T47D (cell line): ENCODE measurements around the gene MAT2A.

Experiments
- DNase-seq, 2 experiments: peaks; one replicate each; pipeline versions ENCODE4 v3.0.0 to v3.0.0-alpha.2; 2011 to 2012; ENCODE audit warnings: low read depth in 1 of 2, low spot score in 1 of 2
- JUND ChIP-seq: IDR thresholded peaks from 2 replicates; pipeline ENCODE4 v1.6.1; 2012; ENCODE audit warnings: low read depth
- in situ Hi-C: cut with HindIII; loops from 2 replicates; pipeline ENCODE4 v1.10.0; 2016; ENCODE audit warnings: low sequenced_read_pairs, low pct_unique_long_range_greater_than_20kb

Gene MAT2A

GRCh38 chr2:85538507-85539360 lies at the start of gene MAT2A:
Gene MAT2A, plus strand, starts transcription at chr2:85539168. Its CDS starts 120 bp downstream, at chr2:85539288.
- no peak for TF ChIP-seq JUND
- in situ Hi-C loops: no loop called here
- DNase-seq: peak; percentile 56 to 89

- peak in 1 of 2 experiments; percentile 55 for DNase-seq
- in situ Hi-C loops: no loop called here
- TF ChIP-seq JUND: no peak
Measured at GRCh38 chr2:85490861-85491755, 47.9 kb upstream of the MAT2A start.

GRCh38 chr2:85496436-85496835 lies 42.5 kb upstream of the MAT2A start:
- no peak for TF ChIP-seq JUND
- DNase-seq: no peak
- in situ Hi-C loops: no loop called here

- no peak for TF ChIP-seq JUND
- in situ Hi-C loops: no loop called here
- no peak for DNase-seq
Measured at GRCh38 chr2:85497944-85498630, 40.9 kb upstream of the MAT2A start.

GRCh38 chr2:85501248-85501647 lies 37.7 kb upstream of the MAT2A start:
- DNase-seq: peak in 1 of 2 experiments; percentile 31
- no peak for TF ChIP-seq JUND
- in situ Hi-C loops: no loop called here

GRCh38 chr2:85502720-85503119 lies 36.2 kb upstream of the MAT2A start:
- no peak for TF ChIP-seq JUND
- in situ Hi-C loops: no loop called here
- DNase-seq: no peak

- TF ChIP-seq JUND: no peak
- DNase-seq: no peak
- in situ Hi-C loops: no loop called here
Measured at GRCh38 chr2:85503168-85503850, 35.7 kb upstream of the MAT2A start.

GRCh38 chr2:85503851-85504777 lies 34.9 kb upstream of the MAT2A start:
- in situ Hi-C loops: no loop called here
- DNase-seq: no peak
- TF ChIP-seq JUND: no peak

GRCh38 chr2:85504778-85505261 lies 34.1 kb upstream of the MAT2A start:
- in situ Hi-C loops: no loop called here
- DNase-seq: peak in 1 of 2 experiments; percentile 19

GRCh38 chr2:85505551-85506238 lies 33.3 kb upstream of the MAT2A start:
- in situ Hi-C loops: no loop called here
- TF ChIP-seq JUND: no peak
- no peak for DNase-seq

More at GRCh38 chr2:85504778-85505261, 34.1 kb upstream of the MAT2A start:
- TF ChIP-seq JUND: no peak

- TF ChIP-seq JUND: no peak
- in situ Hi-C loops: no loop called here
- DNase-seq: no peak
Measured at GRCh38 chr2:85506768-85507181, 32.2 kb upstream of the MAT2A start.
